DND-41 (cell line): Measurements from ENCODE around the gene NOP10.

Experiments used
- ATAC-seq: fragments of 200-7000 bp; cut with Tn5 transposase; 3 replicates; pipeline ENCODE4 v1.9.1; 2021; ENCODE audit warnings: low read depth; ENCODE audit not compliant: insufficient read depth
- DNase-seq: peaks from one replicate; pipeline ENCODE4 v3.0.0-alpha.2; 2020
- H2AFZ ChIP-seq: 2 replicates; pipeline ENCODE4 v1.6.0; 2012; ENCODE audit warnings: low read depth, low read length
- H3K27ac ChIP-seq: 2 replicates; pipeline ENCODE4 v1.5.1; 2012; ENCODE audit warnings: low read length, inconsistent platforms
- H3K27me3 ChIP-seq: fragments of 200-600 bp; sonication (generic); 2 replicates; pipeline ENCODE4 v1.6.0; 2012; ENCODE audit warnings: low read length, mild to moderate bottlenecking, inconsistent platforms; ENCODE audit not compliant: insufficient read depth, poor library complexity
- H3K36me3 ChIP-seq: 2 replicates; pipeline ENCODE4 v1.5.1; 2012; ENCODE audit warnings: low read length, inconsistent platforms; ENCODE audit not compliant: insufficient read depth
- H3K4me1 ChIP-seq: 2 replicates; pipeline ENCODE4 v1.5.1; 2012; ENCODE audit warnings: mild to moderate bottlenecking, low read length; ENCODE audit not compliant: insufficient read depth
- H3K4me2 ChIP-seq: 2 replicates; pipeline ENCODE4 v1.6.0; 2012; ENCODE audit warnings: mild to moderate bottlenecking, moderate library complexity, low read length, inconsistent platforms; ENCODE audit not compliant: insufficient read depth
- H3K4me3 ChIP-seq, 2 experiments: fragments of 200-600 bp in 1 of 2; shearing (Covaris generic) in 1 of 2; 2 replicates each; pipeline ENCODE4 v1.5.1; 2012 to 2016; ENCODE audit warnings: inconsistent platforms in 2 of 2, low read length in 2 of 2, mild to moderate bottlenecking in 2 of 2, low read depth in 1 of 2, moderate library complexity in 1 of 2
- H3K79me2 ChIP-seq: 2 replicates; pipeline ENCODE4 v1.6.0; 2012; ENCODE audit warnings: low read length, inconsistent platforms; ENCODE audit not compliant: insufficient read depth
- H3K9ac ChIP-seq: 2 replicates; pipeline ENCODE4 v1.6.0; 2012; ENCODE audit warnings: low read depth, mild to moderate bottlenecking, inconsistent platforms, low read length, moderate library complexity
- H3K9me3 ChIP-seq: 2 replicates; pipeline ENCODE4 v1.5.1; 2012; ENCODE audit warnings: low read length, moderate library complexity, mild to moderate bottlenecking, inconsistent platforms; ENCODE audit not compliant: insufficient read depth, severe bottlenecking
- H4K20me1 ChIP-seq: 2 replicates; pipeline ENCODE4 v1.6.0; 2012; ENCODE audit warnings: low read length; ENCODE audit not compliant: insufficient read depth
- CTCF ChIP-seq: IDR thresholded peaks from 2 replicates; pipeline ENCODE4 v1.5.1; 2012; ENCODE audit warnings: borderline replicate concordance, low read length, moderate library complexity, mild to moderate bottlenecking; ENCODE audit not compliant: poor library complexity, severe bottlenecking; ENCODE audit errors: extremely low read depth
- EZH2 ChIP-seq: IDR thresholded peaks from 3 replicates; pipeline ENCODE4 v1.6.1; 2012; ENCODE audit warnings: borderline replicate concordance, low read depth, mild to moderate bottlenecking, moderate library complexity, low read length, inconsistent platforms; ENCODE audit not compliant: severe bottlenecking

The NOP10 gene

DNA sequence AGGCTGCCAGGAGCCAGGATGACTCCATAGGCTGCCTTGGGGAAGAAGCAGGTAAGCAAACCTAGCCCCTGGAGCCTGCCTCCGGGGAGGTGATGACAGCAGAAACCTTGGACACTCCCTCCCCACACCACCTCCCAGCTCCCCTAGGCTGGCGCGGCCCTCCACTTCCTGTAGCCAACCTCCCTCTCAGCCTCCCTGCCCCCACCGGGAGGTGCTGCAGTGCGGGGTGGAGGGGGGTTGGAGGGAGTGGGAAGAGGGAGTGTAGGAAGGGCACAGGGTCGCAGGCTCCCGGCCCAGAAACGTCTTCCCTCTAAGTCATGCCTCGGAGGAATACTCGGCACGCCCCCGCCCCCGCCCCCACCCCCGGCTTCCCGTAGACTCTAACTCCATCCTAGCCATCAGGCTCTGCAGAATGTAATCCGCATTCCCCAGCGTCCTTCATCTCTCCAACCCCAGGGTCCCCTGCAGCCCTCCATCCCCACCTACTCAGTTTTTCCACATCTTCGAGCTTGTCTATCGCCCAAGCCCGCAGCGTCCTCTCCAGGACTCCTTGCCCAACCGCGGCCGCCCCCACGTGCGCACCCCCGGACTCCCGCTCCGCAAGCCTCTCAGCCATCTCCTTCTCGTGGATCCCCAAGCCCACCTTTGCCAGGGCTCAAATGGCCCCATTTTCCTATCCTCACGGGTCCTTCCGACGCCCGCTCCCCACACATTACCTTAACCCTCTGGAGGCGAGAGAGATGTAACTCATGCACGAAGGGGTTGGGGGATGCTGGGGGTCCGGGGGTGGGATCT is 23.5 kb upstream of the NOP10 start:
- Histone ChIP-seq H3K4me1 (peaks cover 29% of the 10 kb centered on the region), H3K27me3 (no peaks in the 10 kb centered on the region), H3K9ac (peak overlapping the region; percentile 98), H2AFZ (peak overlapping the region; percentile 78), H3K27ac (peak overlapping the region; percentile 69), H4K20me1 (peaks cover 6% of the 10 kb centered on the region; the same call in 1 of the 2 replicates), H3K36me3 (peaks cover 22% of the 10 kb centered on the region), H3K9me3 (no peaks in the 10 kb centered on the region), H3K4me3 (peak overlapping the region; percentile 58 to 92; a peak in 3 of 4 replicates), H3K4me2 (peak overlapping the region; percentile 79), H3K79me2 (peaks cover 22% of the 10 kb centered on the region)
- ATAC-seq (peak; percentile 47), DNase-seq (peak; percentile 73)
- TF ChIP-seq EZH2, result no peak
- TF ChIP-seq CTCF, result no peak

- H3K4me3 ChIP-seq, result peak overlapping the region; percentile 58 to 92; a peak in 3 of 4 replicates
- H3K27me3 ChIP-seq, result no peaks in the 10 kb centered on the region
- peak overlapping the region; percentile 69 for H3K27ac ChIP-seq
- H3K79me2 ChIP-seq, result peaks cover 22% of the 10 kb centered on the region
- H3K36me3 ChIP-seq, result peaks cover 27% of the 10 kb centered on the region
- peaks cover 29% of the 10 kb centered on the region for H3K4me1 ChIP-seq
- H4K20me1 ChIP-seq, result peaks cover 6% of the 10 kb centered on the region; the same call in 1 of the 2 replicates
- DNase-seq (no peak), ATAC-seq (no peak)
- TF ChIP-seq CTCF, result no peak
- no peak for TF ChIP-seq EZH2
- H3K9me3 ChIP-seq, result no peaks in the 10 kb centered on the region
- peak overlapping the region; percentile 79 for H3K4me2 ChIP-seq
- H2AFZ ChIP-seq, result peak overlapping the region; percentile 70
- peak overlapping the region; percentile 98 for H3K9ac ChIP-seq
Observed at GRCh38 chr15:34365836-34366235, 22.9 kb upstream of the NOP10 start.

DNA sequence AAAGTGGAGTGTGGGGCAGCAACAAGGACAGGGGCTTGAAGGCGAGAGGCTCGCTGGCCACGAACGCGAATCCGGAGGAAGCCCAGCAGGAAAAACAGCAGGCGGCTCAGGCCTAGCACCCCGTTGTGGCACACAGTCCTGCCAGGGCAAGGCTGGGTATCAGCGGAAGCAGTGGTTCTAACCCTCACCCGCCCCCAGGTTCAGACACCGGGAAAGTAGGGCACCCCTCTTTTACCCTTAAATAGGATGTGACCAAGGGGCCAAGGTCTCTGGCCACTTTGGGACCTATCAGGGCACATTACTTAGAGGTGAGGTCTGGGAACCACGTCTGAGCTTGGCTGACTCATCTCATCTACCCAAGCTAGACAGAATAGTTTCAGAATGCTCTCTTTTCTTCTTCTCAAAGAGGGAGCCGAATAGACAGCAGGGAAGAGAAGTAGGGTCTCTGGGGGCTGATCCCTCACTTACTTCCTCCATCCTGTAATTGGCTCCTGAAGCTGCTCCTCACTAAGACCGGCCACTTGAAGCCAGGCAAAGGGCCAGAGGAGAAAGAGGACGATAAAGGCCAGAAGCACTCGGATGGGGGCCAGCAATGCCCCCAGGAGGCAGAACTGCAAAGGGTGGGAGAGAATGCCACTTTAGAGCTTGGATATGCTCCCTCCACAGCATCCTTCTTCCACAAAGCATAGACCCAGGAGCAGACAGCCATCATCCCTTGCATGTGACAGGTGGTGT is 22.3 kb upstream of the NOP10 start:
- peaks cover 29% of the 10 kb centered on the region for H3K4me1 ChIP-seq
- peaks cover 22% of the 10 kb centered on the region for H3K79me2 ChIP-seq
- ATAC-seq (no peak), DNase-seq (no peak)
- peak overlapping the region; percentile 79 for H3K4me2 ChIP-seq
- peak overlapping the region; percentile 98 for H3K9ac ChIP-seq
- TF ChIP-seq EZH2, result no peak
- TF ChIP-seq CTCF, result no peak
- peaks cover 31% of the 10 kb centered on the region for H3K36me3 ChIP-seq
- H3K27ac ChIP-seq, result peak overlapping the region; percentile 69
- H4K20me1 ChIP-seq, result peaks cover 6% of the 10 kb centered on the region; the same call in 1 of the 2 replicates
- peak overlapping the region in 1 of 2 experiments; percentile 92; a peak in 2 of 4 replicates for H3K4me3 ChIP-seq
- no peak overlapping the region for H2AFZ ChIP-seq
- no peaks in the 10 kb centered on the region for H3K27me3 ChIP-seq
- H3K9me3 ChIP-seq, result no peaks in the 10 kb centered on the region
